GM12865 (cell line): ENCODE data around the gene IL10.

Experiments
- DNase-seq: peaks from one replicate; pipeline ENCODE4 v3.0.0; 2010; ENCODE audit warnings: low read depth
- H3K4me3 ChIP-seq: 2 replicates; pipeline ENCODE4 v1.5.1; 2011; ENCODE audit warnings: mild to moderate bottlenecking, low read depth, low read length, control low read depth
- CTCF ChIP-seq: IDR thresholded peaks from 2 replicates; pipeline ENCODE4 v1.5.1; 2011; ENCODE audit warnings: low read length, control low read depth, low read depth, inconsistent platforms; ENCODE audit not compliant: insufficient read depth; ENCODE audit errors: missing control alignments

Gene IL10

DNA sequence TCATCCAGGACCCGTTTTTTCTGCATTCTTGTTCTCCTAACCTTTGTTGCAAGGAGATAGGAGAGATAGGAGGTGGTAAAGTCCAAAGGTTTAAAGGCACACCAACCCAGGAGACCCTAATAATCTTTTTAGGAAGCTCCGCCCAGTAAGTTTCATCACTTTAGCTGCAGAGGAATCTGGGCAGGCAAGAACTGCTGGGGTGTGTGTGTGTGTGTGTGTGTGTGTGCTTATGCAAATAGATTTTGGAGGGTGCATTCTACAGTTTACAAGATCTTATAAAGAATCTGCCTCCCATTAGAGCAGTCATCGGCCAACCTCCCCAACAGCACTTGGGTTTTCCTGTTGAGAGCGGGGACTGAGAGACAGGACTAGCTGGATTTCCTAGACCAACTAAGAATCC is 3.9 kb upstream of the IL10 start:
- DNase-seq, result peak; percentile 35
- no peak for TF ChIP-seq CTCF
- no peak overlapping the region for H3K4me3 ChIP-seq

GRCh38 chr1:206774093-206774492 is 1.8 kb upstream of the IL10 start:
- peak; percentile 45 for DNase-seq
- no peak for TF ChIP-seq CTCF
- peak overlapping the region; percentile 61 for H3K4me3 ChIP-seq

DNA sequence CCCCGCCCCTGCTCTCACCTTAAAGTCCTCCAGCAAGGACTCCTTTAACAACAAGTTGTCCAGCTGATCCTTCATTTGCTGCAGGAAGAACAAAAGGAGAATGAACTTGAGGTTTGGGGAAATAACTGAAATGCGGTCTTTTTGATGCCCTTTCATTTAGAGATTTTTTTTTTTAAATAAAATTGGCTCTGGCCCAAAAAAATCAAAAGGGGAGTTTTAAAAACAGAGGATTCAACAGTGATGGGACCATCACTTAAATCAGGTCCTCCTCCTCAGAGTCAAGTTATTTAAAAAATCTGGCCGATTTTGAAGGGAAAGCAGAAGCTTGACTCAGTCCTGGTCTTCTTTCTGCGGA is 979 bp downstream of the IL10 start:
- H3K4me3 ChIP-seq, result peak overlapping the region; percentile 61
- no peak for DNase-seq
- TF ChIP-seq CTCF, result no peak

DNA sequence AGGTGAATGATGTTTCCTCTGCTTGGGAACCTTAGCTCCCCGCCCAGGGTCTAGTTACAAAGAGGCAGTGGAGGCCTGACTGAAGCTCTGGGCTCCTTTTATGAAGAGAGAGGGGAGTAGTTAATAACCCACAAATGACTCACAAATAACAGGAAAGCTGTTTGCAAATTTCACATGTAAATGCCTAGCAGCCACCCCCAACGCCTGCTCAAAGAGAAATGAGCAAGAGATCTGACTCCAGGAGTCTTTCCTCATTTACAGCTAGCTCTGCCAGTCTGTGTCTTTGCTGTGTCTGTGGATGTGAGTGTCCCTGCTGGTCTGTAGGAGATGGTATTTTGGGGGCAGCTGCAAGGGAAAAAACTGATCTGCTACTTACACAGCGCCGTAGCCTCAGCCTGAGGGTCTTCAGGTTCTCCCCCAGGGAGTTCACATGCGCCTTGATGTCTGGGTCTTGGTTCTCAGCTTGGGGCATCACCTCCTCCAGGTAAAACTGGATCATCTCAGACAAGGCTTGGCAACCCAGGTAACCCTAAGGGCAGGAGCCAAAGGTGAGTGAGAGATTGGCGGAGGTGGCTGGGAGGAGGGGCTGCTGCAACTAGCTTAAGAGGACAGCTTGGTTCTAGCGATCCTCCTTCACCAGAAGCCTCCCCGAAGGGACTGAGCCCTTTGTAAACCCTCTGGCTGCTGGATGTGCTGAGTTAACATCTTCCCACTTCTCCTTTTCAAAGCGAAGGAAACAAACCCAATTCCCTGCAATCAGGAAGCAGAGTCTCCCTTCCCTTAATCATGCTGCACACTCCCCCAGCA is 1.6 kb downstream of the IL10 start, which contains the start of gene IL19:
TSS of gene IL19 (plus strand) at position 243 of the 807 bp plus-strand sequence. CDS start 65,890 bp downstream, outside the sequence.
- DNase-seq, result peak; percentile 90
- peak within 1 kb of the TSS; percentile 61 for H3K4me3 ChIP-seq

GRCh38 chr1:206769304-206769731 is 3.0 kb downstream of the IL10 start:
- DNase-seq, result peak; percentile 98
- no peak for TF ChIP-seq CTCF
- peak overlapping the region; percentile 61 for H3K4me3 ChIP-seq

More for the DNA sequence above, 1.6 kb downstream of the IL10 start, which contains the start of gene IL19:
- no peak for TF ChIP-seq CTCF

- DNase-seq, result peak; percentile 49
- H3K4me3 ChIP-seq, result peak overlapping the region; percentile 43
- no peak for TF ChIP-seq CTCF
These were observed 3.6 kb downstream of the IL10 start for GRCh38 chr1:206768472-206769303.
